ENCODE data around the gene REEP6.
A peak's percentile ranks its signal among the peaks of the same experiment; 100 is the strongest.
"Not testable (repeated sequence)": the region's sequence is repeated elsewhere in the genome, so short reads cannot be mapped to it uniquely, and the experiment has no call there.

The REEP6 gene

GRCh38 chr19:1474765-1475351 lies 16.1 kb upstream of the REEP6 start:
- no peak overlapping the region for H3K4me3 ChIP-seq (ENCODE audit: low read depth, low read length)
- TF ChIP-seq CTCF (IDR thresholded peaks at IDR 0.05; ENCODE audit: borderline replicate concordance, insufficient read depth, low read depth, low read length) = no peak

- TF ChIP-seq CTCF (IDR thresholded peaks at IDR 0.05; ENCODE audit: borderline replicate concordance, insufficient read depth, low read depth, low read length) = no peak
- no peak overlapping the region for H3K4me3 ChIP-seq (ENCODE audit: low read depth, low read length)
Observed at GRCh38 chr19:1475751-1476437, 15.1 kb upstream of the REEP6 start.

DNA sequence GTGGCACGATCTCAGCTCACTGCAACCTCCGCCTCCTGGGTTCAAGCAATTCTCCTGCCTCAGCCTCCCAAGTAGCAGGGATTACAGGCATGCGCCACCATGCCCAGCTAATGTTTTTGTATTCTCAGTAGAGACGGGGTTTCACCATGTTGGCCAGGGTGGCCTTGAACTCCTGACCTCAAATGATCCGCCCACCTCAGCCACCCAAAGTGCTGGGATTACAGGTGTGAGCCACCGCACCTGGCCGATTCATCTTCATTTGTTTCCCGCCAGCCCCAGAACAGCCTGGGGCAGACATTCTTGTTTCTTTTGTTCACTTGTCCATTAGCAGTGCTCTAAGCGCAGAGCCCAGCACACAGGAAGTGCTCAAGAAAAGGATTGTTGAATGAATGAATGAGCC lies 13.9 kb upstream of the REEP6 start:
- H3K4me3 ChIP-seq (ENCODE audit: low read depth, low read length) = not testable (repeated sequence)

DNA sequence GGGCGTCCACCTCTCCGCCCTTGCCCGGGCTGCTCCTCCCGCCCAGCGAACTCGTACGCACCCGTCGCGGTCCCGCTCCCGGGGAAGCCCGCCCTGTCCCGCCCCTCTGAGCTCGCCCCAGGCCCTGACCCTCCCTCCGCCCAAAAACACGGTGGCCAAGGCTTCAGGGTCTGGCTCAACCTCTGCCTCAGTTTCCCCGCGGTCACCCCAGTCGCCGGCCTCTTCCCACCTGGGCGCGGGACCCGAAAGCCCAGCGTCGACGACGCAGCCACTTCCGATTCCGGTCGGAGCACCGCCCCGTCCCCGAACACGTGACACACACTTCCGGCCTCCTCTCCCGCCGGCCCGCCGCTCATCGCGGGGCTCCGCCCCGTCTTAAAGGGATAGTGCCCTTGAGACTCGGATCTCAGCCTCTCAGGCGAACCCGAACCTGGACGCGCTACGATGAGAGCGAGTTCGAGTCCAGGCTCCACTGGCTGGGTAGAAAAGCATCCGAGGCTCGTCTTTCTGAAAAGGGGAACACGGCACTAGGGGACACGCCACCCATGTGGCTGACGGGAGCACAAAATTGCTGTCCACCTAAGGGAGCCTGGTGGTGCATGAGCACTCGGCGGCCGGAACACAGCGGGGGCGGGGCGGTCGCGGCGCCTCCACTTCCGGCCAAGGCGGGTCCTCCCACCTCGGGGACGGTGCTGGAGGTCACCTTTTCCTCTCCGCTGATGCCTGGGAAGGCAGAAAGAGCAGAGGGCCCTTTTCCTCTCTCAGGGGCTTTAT lies 11.9 kb upstream of the REEP6 start, which contains the start of gene C19orf25:
TSS of gene C19orf25 (minus strand) at position 282 of the 774 bp plus-strand sequence. CDS start 312 bp downstream, outside the sequence.
- H3K4me3 ChIP-seq (ENCODE audit: low read depth, low read length) = peak within 1 kb of the TSS; percentile 89
- TF ChIP-seq CTCF (IDR thresholded peaks at IDR 0.05; ENCODE audit: borderline replicate concordance, insufficient read depth, low read depth, low read length) = no peak

- no peak for TF ChIP-seq CTCF (IDR thresholded peaks at IDR 0.05; ENCODE audit: borderline replicate concordance, insufficient read depth, low read depth, low read length)
- no peak overlapping the region for H3K4me3 ChIP-seq (ENCODE audit: low read depth, low read length)
Observed at GRCh38 chr19:1481224-1481892, 9.6 kb upstream of the REEP6 start.

DNA sequence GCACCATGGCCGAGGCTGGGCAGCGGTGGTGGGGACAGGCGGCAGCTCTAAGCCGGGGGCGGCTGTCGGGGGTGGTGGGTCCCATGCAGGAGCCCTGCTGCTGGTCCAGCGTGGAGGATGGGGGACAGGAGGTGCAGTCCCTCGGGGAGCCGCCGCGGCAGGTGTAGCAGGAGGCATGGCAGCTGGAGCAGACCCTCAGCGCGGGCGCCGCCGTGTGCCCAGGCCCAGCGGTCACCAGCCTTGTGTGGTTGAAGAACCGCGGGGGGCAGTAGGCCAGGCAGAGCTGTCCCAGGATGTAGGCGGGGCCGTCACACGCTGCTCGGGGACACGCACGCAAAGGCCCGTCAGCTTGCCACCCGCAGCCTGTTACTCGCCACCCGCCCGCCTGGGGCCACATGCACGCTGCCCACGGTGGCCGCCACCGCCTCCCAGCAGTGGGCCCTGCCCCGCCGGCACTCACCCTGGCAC lies 9.1 kb upstream of the REEP6 start:
- no peak for TF ChIP-seq CTCF (IDR thresholded peaks at IDR 0.05; ENCODE audit: borderline replicate concordance, insufficient read depth, low read depth, low read length)
- H3K4me3 ChIP-seq (ENCODE audit: low read depth, low read length) = no peak overlapping the region
